Endothelial cell of umbilical vein (primary cell): ENCODE measurements around the gene EN2. TPM values are rescaled to one million over a fixed set of nuclear protein-coding genes. Genes with fewer than 3 reads are reported as not detected.

Experiments
- BruUV-seq: library from RNA; stranded (reverse); fragments of 400-500 nt; replicated peaks from 2 replicates; lab custom pipeline; 2021; lab: Mats Ljungman, UMichigan
- CTCF ChIA-PET: fragments of 300-600, 350-600 bp; sonication (Branson Sonifier 250); formaldehyde crosslinking; loops from one replicate; lab custom pipeline; 2021; ENCODE audit warnings: antibody characterized with exemption, inconsistent platforms; lab: Charles Lee
- POLR2A ChIA-PET: fragments of 300-600, 350-600 bp; sonication (Branson Sonifier 250); formaldehyde crosslinking; loops from one replicate; lab custom pipeline; 2021; ENCODE audit warnings: antibody characterized with exemption, inconsistent platforms; lab: Charles Lee
- DNase-seq: peaks from one replicate; pipeline ENCODE4 v3.0.0-alpha.2; 2011; ENCODE audit warnings: low read depth, low spot score
- FAIRE-seq: peaks from 2 replicates; lab custom pipeline; 2011; peaks lifted over from hg19 to GRCh38; lab: Jason Lieb, UNC
- H2AFZ ChIP-seq: 2 replicates; pipeline ENCODE4 v1.6.0; 2012; ENCODE audit warnings: low read depth, low read length, control low read depth, inconsistent platforms
- H3K27ac ChIP-seq: 2 replicates; pipeline ENCODE4 v1.5.1; 2011; ENCODE audit warnings: low read depth, mild to moderate bottlenecking, control low read depth, low read length, moderate library complexity; ENCODE audit not compliant: insufficient read depth
- H3K27me3 ChIP-seq, 2 experiments: 2 replicates each; pipeline versions ENCODE4 v1.6.0 to v1.6.1; 2011; ENCODE audit warnings: low read length in 2 of 2, mixed read lengths in 1 of 2; ENCODE audit not compliant: control insufficient read depth in 2 of 2, insufficient read depth in 2 of 2
- H3K36me3 ChIP-seq, 2 experiments: 2 replicates in 1 of 2; 3 replicates in 1 of 2; pipeline ENCODE4 v1.5.1; 2011; ENCODE audit warnings: low read length in 2 of 2, mild to moderate bottlenecking in 1 of 2, moderate library complexity in 1 of 2; ENCODE audit not compliant: control insufficient read depth in 2 of 2, insufficient read depth in 2 of 2; ENCODE audit errors: extremely low read depth in 1 of 2
- H3K4me1 ChIP-seq: 3 replicates; pipeline ENCODE4 v1.5.1; 2011; ENCODE audit warnings: mild to moderate bottlenecking, low read length; ENCODE audit not compliant: control insufficient read depth, insufficient read depth; ENCODE audit errors: extremely low read depth
- H3K4me2 ChIP-seq: 2 replicates; pipeline ENCODE4 v1.6.1; 2011; ENCODE audit warnings: low read length, control low read depth, mixed read lengths; ENCODE audit not compliant: insufficient read depth
- H3K4me3 ChIP-seq, 3 experiments: fragments of 200-600 bp in 1 of 3; sonication (generic), shearing (Covaris generic) in 1 of 3; replicated peaks in 1 of 3; 2 replicates each; pipeline ENCODE4 v1.5.1; 2011 to 2016; ENCODE audit warnings: control low read depth in 3 of 3, low read length in 3 of 3, mild to moderate bottlenecking in 2 of 3, inconsistent platforms in 1 of 3, low read depth in 1 of 3, moderate library complexity in 1 of 3; ENCODE audit not compliant: insufficient read depth in 1 of 3
- H3K79me2 ChIP-seq: 2 replicates; pipeline ENCODE4 v1.6.0; 2012; ENCODE audit warnings: low read length, inconsistent platforms; ENCODE audit not compliant: control insufficient read depth, insufficient read depth
- H3K9ac ChIP-seq: replicated peaks from 2 replicates; pipeline ENCODE3; 2011; ENCODE audit warnings: low read length, control low read depth; ENCODE audit not compliant: insufficient read depth; ENCODE audit errors: extremely low read depth
- H3K9me1 ChIP-seq: replicated peaks from 3 replicates; pipeline ENCODE4 v1.6.0; 2011; ENCODE audit warnings: mild to moderate bottlenecking, low read length; ENCODE audit not compliant: control insufficient read depth, insufficient read depth; ENCODE audit errors: extremely low read depth
- H3K9me3 ChIP-seq: replicated peaks from 2 replicates; pipeline ENCODE4 v1.5.1; 2012; ENCODE audit warnings: low read length, inconsistent platforms; ENCODE audit not compliant: control insufficient read depth, insufficient read depth
- H4K20me1 ChIP-seq: replicated peaks from 2 replicates; pipeline ENCODE3; 2011; ENCODE audit warnings: mild to moderate bottlenecking, low read length; ENCODE audit not compliant: control insufficient read depth, insufficient read depth; ENCODE audit errors: extremely low read depth
- EZH2 ChIP-seq: IDR thresholded peaks from 2 replicates; pipeline ENCODE4 v1.6.1; 2012; ENCODE audit warnings: borderline replicate concordance, low read depth, mild to moderate bottlenecking, moderate library complexity, low read length, inconsistent platforms; ENCODE audit not compliant: severe bottlenecking
- FOS ChIP-seq: IDR thresholded peaks from 2 replicates; pipeline ENCODE4 v1.6.1; 2011; ENCODE audit warnings: mild to moderate bottlenecking, low read length, moderate library complexity, borderline replicate concordance; ENCODE audit not compliant: insufficient read depth
- GATA2 ChIP-seq: IDR thresholded peaks from 2 replicates; pipeline ENCODE4 v1.7.0; 2011; ENCODE audit warnings: low read depth, mild to moderate bottlenecking, moderate library complexity, mixed read lengths, low read length; ENCODE audit not compliant: insufficient read length, insufficient read depth
- JUN ChIP-seq: IDR thresholded peaks from 2 replicates; pipeline ENCODE4 v1.6.1; 2011; ENCODE audit warnings: borderline replicate concordance, low read depth; ENCODE audit not compliant: insufficient read length, insufficient read depth
- POLR2A ChIP-seq: IDR thresholded peaks from 2 replicates; pipeline ENCODE4 v1.6.1; 2012; ENCODE audit warnings: low read depth, mild to moderate bottlenecking, control low read depth, low read length
- POLR2AphosphoS5 ChIP-seq: IDR thresholded peaks from 2 replicates; pipeline ENCODE4 v1.6.1; 2012; ENCODE audit warnings: low read depth, mild to moderate bottlenecking, control low read depth, low read length, moderate library complexity; ENCODE audit not compliant: insufficient read depth
- dilution Hi-C: fragments of 300-500 bp; cut with MboI; formaldehyde crosslinking; loops from one replicate; pipeline ENCODE4 v1.15.0; 2019; ENCODE audit warnings: low sequenced_read_pairs; ENCODE audit not compliant: extremely low pct_ligation_motif_present
- intact Hi-C: fragments of 100-400 bp; cut with micrococcal nuclease; formaldehyde crosslinking; loops from one replicate; pipeline ENCODE4 v1.10.0; 2022
- polyA plus RNA-seq, 4 experiments: library from polyadenylated mRNA; depleted of rRNA in 3 of 4; stranded (reverse) in 3 of 4; unstranded in 1 of 4; fragments of >200 nt; gene quantifications; 2 replicates each; pipeline versions ENCODE4 v1.2.1 to v1.2.3, GENCODE V29; 2011 to 2012; ENCODE audit warnings: missing spikeins in 1 of 4
- total RNA-seq: library from RNA; stranded (reverse); gene quantifications from 2 replicates; pipeline ENCODE4 v1.2.3, GENCODE V29; 2021
- TF ChIP-seq, protein P1 (sequence below): IDR thresholded peaks from 2 replicates; pipeline ENCODE4 v1.6.1; 2011; ENCODE audit not compliant: insufficient read depth, insufficient read length

EN2 gene
- total and polyA plus RNA-seq, 2 donors (not counting 3 experiments of a cell fraction or from before 2014, with no cell fraction given): not detected

DNA sequence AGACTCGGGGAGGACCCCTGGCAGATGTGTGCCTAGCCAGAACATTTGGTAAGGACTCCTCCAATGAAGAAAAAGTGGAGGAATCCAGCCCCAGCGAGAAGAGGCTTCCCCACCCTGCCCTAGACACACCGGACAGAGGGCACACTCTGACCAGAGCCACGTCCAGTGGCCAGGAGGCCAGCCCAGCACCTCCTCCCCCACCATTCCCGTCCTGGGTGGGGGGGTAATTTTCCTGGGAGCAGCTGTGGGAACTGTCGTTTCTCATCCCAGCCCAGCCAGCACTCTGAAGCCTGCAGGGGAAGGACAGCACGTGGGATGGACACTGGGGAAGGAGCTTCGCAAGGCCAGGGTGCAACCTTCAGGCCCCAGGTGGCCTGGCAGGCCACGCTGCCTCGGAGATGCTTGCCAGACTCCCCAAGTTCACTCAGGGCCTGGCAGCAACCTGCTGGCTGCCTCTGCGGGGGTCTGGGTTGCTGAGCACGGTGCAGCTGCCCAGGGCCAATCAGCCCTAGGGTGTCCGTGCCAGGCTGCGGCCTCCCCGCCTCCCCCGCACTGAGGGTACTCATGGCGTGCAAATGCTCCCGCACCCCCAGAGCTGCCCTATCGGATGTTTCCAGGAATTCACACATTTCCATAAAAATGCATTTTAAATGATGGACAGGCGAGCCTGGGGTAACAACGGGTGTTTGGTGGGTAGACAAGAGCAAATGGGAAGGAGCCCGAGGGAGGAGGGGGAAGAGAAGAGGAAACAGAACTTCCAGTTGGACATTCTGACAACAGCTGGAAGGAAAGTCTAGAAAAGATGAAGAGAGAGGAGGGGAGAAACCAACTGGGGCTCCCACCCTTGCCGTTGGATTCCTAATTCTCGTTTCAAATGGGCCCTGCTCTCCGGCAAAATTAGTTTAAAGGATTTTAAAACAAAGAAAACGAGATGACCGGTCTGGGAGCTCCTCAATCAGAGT, 1.9 kb upstream of the EN2 start:
- intact Hi-C loops: loop anchor here (5.0 to 10.0 kb wide), 5 partner anchors 76 to 454 kb away; partner anchors contain the start of gene PAXIP1
- BruUV-seq: no TSS peak

DNA sequence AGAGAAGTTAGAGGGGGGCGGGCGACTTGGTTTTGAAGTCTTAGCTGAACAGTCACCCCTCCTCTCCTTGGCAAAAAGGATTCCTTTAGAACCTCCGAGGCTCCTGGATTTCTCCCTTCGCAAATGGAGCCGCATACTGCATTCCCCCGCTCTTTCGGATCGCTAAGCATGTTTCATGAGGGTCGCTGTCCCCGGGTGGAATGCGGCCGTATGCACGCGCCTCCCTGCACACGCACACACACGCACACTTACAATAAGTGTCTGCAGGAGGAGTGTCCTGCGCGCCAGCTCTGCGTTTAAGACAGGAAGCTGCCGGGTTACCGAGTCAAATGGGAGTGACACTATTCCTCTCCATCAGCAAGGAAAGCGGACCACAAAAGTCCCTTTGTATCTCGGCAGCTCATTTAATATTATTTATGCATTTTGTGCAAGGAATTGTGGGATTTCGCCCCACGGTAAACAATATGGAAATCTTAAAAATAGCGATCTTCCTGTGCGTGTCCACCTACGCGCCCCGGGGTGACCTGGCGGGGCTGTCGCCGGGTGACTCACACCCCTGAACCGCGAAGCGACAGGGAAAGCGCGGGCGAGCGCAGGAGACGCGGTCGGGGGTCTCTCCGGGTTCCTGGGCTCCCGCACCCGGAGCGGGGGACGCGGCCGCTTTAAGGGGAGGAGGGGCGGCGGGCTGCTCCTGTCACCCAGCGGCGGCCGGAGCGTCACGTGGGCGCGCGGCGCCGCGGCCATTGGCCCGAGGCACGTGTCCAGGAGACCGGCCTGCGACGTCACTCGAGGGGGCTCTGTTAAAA, 988 bp upstream of the EN2 start:
- no peak for FAIRE-seq

More for the DNA sequence above, 1.9 kb upstream of the EN2 start:
- DNase-seq (no peak), FAIRE-seq (no peak)
- Histone ChIP-seq H3K4me3 (no peak overlapping the region), H3K27ac (no peak overlapping the region), H3K4me2 (no peak overlapping the region), H3K9me3 (no peaks in the 10 kb centered on the region), H3K36me3 (no peaks in the 10 kb centered on the region), H3K4me1 (no peaks in the 10 kb centered on the region), H4K20me1 (no peaks in the 10 kb centered on the region), H3K79me2 (no peaks in the 10 kb centered on the region), H3K9ac (no peak overlapping the region), H3K9me1 (no peaks in the 10 kb centered on the region), H3K27me3 (peaks cover 77 to 94% of the 10 kb centered on the region in 2 experiments), H2AFZ (no peak overlapping the region)
- dilution Hi-C loops: no loop called here
- TF ChIP-seq POLR2A (no peak), EZH2 (peak; percentile 52), JUN (no peak), GATA2 (no peak), POLR2AphosphoS5 (no peak), FOS (no peak)
- CTCF ChIA-PET: interaction anchor here (1.2 kb wide), 1 partner anchor 76 kb away, joined by 3 read pairs; no protein-coding TSS in a partner anchor
- POLR2A ChIA-PET: no interaction called here

More for the DNA sequence above, 988 bp upstream of the EN2 start:
- H3K27me3 ChIP-seq: peaks cover 78 to 94% of the 10 kb centered on the region in 2 experiments
- H2AFZ ChIP-seq: peak overlapping the region; percentile 5
- no peaks in the 10 kb centered on the region for H3K9me1 ChIP-seq
- peak; percentile 49 for DNase-seq
- CTCF ChIA-PET: interaction anchor here (1.2 kb wide), 1 partner anchor 77 kb away, joined by 3 read pairs; no protein-coding TSS in a partner anchor
- intact Hi-C loops (loop anchor here (5.0 to 10.0 kb wide), 5 partner anchors 75 to 455 kb away; partner anchors contain the start of gene PAXIP1), dilution Hi-C loops (no loop called here)
- no peaks in the 10 kb centered on the region for H4K20me1 ChIP-seq
- H3K79me2 ChIP-seq: no peaks in the 10 kb centered on the region
- POLR2A ChIA-PET: no interaction called here
- TF ChIP-seq POLR2A: no peak
- TF ChIP-seq, protein P1, sequence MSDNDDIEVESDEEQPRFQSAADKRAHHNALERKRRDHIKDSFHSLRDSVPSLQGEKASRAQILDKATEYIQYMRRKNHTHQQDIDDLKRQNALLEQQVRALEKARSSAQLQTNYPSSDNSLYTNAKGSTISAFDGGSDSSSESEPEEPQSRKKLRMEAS: peak; percentile 82
- peak; percentile 90 for TF ChIP-seq EZH2
- no peak for TF ChIP-seq JUN
- no peak overlapping the region for H3K9ac ChIP-seq
- peak overlapping the region; percentile 40 for H3K4me2 ChIP-seq
- no peak overlapping the region for H3K27ac ChIP-seq
- H3K4me3 ChIP-seq: peak overlapping the region in 2 of 3 experiments; percentile 27 to 34
- no peaks in the 10 kb centered on the region for H3K36me3 ChIP-seq
- no peaks in the 10 kb centered on the region for H3K9me3 ChIP-seq
- H3K4me1 ChIP-seq: no peaks in the 10 kb centered on the region
- BruUV-seq: no TSS peak
